ENCODE results near the gene BABAM1. TPM values are rescaled to one million over a fixed set of nuclear protein-coding genes. Genes with fewer than 3 reads are reported as not detected.
A peak's percentile ranks its signal among the peaks of the same experiment; 100 is the strongest.

BABAM1 gene
- total RNA-seq, 4 donors from 2014 or later, result 58.1 to 240 (median 97.2) TPM

DNA sequence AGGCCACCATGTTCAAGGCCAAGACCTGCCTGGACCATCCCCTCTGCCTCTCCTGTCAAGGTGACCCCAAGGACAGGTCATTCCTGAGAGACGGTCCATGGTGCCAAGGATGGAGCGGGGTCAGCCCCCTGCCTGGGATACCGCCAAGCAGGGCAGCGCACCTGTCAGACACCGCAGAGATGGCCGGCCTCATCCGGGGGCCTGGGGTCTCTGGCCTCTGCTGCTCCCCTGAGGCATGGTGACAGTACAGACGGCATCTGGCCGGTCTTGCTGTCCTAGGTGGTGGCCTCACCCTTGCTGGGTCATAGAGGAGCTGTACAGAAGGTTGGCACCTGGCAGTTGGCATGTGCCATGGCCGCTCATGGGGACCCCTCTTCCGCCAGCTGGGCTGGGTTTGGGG is 53.2 kb downstream of the BABAM1 start:
- no peak overlapping the region for H3K27ac ChIP-seq
- TF ChIP-seq, protein P1, sequence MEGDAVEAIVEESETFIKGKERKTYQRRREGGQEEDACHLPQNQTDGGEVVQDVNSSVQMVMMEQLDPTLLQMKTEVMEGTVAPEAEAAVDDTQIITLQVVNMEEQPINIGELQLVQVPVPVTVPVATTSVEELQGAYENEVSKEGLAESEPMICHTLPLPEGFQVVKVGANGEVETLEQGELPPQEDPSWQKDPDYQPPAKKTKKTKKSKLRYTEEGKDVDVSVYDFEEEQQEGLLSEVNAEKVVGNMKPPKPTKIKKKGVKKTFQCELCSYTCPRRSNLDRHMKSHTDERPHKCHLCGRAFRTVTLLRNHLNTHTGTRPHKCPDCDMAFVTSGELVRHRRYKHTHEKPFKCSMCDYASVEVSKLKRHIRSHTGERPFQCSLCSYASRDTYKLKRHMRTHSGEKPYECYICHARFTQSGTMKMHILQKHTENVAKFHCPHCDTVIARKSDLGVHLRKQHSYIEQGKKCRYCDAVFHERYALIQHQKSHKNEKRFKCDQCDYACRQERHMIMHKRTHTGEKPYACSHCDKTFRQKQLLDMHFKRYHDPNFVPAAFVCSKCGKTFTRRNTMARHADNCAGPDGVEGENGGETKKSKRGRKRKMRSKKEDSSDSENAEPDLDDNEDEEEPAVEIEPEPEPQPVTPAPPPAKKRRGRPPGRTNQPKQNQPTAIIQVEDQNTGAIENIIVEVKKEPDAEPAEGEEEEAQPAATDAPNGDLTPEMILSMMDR (IDR thresholded peaks at IDR 0.05), result no peak
- no peak for TF ChIP-seq POLR2A (IDR thresholded peaks at IDR 0.05)
- H3K4me1 ChIP-seq, result peaks cover 0 to 8% of the 10 kb centered on the region in 2 donors
- H3K9me3 ChIP-seq, result no peaks in the 10 kb centered on the region
- DNase-seq, result no peak
- H3K36me3 ChIP-seq, result no peaks in the 10 kb centered on the region
- intact Hi-C loops (cut with DNase I; ENCODE audit: low total_unique reads), result no loop called here
- H3K4me3 ChIP-seq, result no peak overlapping the region
- no peaks in the 10 kb centered on the region for H3K27me3 ChIP-seq

DNA sequence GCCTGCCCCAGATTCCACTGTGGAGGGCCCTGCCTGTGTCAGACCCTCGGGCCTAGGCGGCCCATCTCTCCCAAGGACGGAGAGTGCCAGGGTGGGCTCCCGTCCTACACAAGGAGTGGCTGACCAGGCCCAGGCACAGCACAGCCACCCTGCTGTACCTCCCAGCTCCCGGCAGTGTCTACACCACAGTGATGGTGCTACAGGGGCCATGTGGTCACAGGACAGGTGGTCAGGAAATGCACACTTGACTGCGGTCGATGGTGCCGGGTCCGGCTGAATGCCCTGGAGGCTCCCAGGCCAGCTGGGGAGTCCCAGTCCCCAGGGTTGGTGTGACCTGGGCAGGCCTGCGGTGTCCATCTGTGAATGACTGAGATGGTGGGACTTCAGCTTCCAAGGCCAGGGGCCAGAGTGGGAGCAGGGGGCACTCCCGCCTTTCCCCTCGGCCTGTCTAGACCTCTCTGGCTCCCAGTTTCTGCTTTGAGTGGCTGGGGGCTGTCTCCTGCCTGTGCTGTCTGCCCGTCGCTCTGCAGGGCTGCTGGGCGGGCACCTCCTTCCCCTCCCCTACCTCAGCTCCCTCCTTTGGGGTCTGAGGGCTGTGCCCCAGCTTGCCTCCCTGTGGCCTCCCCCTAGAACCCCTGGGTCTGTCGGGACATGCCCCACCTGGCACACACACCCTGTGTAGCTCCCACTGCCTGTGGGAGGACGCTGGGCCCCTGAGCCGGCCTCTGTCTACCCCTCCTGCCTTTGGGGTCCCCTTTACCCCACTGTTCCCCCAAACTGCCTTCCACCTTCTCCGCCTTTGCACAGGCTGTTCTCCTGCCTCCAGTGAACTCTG is 54.6 kb downstream of the BABAM1 start:
- no peaks in the 10 kb centered on the region for H3K36me3 ChIP-seq

DNA sequence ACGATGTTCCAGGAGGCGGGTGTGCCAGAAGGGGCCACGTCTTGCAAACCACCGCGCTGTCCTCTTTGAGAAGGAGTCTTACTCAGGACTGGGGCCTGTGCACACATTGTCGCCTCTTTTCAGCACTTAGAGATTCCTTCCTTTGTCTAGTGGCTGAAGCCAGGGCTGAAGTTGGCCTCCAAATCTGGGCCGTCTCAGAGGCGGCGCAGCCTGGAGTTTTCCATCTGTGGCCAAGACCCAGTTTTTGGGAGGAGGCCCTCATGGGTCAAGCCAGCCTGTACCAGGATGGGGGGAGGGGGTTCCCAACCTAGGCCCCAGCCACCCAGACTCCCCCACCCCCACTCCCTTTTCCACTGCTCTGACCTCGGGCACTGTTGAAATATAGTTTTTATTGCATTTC is 55.6 kb downstream of the BABAM1 start:
- H3K27ac ChIP-seq, result no peak overlapping the region
- no peaks in the 10 kb centered on the region for H3K9me3 ChIP-seq
- no peak overlapping the region for H3K4me3 ChIP-seq
- no peaks in the 10 kb centered on the region for H3K36me3 ChIP-seq
- H3K27me3 ChIP-seq, result no peaks in the 10 kb centered on the region
- TF ChIP-seq, protein P1 (IDR thresholded peaks at IDR 0.05), result no peak
- TF ChIP-seq POLR2A (IDR thresholded peaks at IDR 0.05), result no peak
- intact Hi-C loops (cut with DNase I; ENCODE audit: low total_unique reads), result no loop called here
- peak in 1 of 2 donors; percentile 24 for DNase-seq
- H3K4me1 ChIP-seq, result peaks cover 0 to 8% of the 10 kb centered on the region in 2 donors

More for the DNA sequence above, 54.6 kb downstream of the BABAM1 start:
- no peak overlapping the region for H3K4me3 ChIP-seq
- no peak overlapping the region for H3K27ac ChIP-seq
- peaks cover 0 to 8% of the 10 kb centered on the region in 2 donors for H3K4me1 ChIP-seq
- no peaks in the 10 kb centered on the region for H3K27me3 ChIP-seq
- TF ChIP-seq, protein P1 (IDR thresholded peaks at IDR 0.05), result no peak
- no peak for TF ChIP-seq POLR2A (IDR thresholded peaks at IDR 0.05)
- intact Hi-C loops (cut with DNase I; ENCODE audit: low total_unique reads), result no loop called here
- H3K9me3 ChIP-seq, result no peaks in the 10 kb centered on the region
- no peak for DNase-seq

DNA sequence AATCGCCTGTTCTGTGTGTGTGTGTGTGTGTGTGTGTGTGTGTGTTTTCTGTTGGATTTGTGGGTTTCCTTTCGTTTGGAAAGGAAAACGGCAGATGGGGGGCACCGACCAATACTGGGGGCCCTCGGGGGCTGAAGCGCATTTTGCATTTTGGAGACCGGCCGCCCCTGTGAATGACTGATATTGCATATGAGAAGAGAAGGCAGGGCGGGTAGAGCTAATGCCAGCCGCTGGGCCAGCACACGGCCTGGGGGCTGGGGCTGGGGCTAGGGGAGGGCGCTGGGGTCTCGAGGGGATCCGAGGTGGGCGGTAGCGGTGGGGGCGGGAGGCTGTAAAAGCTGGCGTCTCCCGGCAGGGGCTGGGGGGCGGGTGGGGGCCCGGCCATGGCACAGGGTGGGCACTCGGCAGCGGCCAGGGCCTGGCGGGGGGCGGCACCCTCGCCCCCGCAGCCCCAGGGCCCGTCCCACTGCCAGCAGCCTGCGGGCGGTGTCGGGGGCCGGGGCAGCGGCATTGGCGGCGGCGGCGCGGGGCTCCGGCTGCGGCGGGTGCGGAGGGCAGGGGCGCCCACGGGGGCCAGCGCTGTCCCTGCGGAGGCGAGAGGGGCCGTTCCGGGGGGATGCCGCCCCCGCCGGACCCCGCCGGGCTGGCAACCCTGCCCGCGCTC is 56.2 kb downstream of the BABAM1 start:
- Histone ChIP-seq H3K9me3 (no peaks in the 10 kb centered on the region), H3K4me3 (no peak overlapping the region), H3K4me1 (peaks cover 0 to 13% of the 10 kb centered on the region in 2 donors), H3K27ac (no peak overlapping the region), H3K27me3 (no peaks in the 10 kb centered on the region), H3K36me3 (no peaks in the 10 kb centered on the region)
- no peak for TF ChIP-seq POLR2A (IDR thresholded peaks at IDR 0.05)
- TF ChIP-seq, protein P1 (IDR thresholded peaks at IDR 0.05), result no peak
- intact Hi-C loops (cut with DNase I; ENCODE audit: low total_unique reads), result no loop called here
- no peak for DNase-seq

DNA sequence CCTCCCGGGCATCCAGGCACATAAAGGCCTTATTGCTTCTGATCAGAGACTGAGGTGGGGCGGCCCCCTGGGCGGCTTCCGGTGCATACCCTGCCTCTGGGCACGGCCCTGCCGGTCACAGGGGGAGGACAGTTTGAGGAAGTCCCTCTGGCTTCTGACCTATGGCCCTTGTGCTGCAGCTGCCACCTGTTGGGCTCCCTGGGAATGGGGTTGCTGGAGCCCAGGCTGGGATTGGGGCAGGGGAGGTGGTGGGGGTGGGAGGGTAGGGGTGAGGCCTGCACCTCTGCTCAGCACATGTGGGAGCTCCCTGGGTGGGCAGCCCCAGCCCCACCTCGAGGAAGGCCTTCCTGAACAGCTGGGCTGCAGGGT is 56.7 kb downstream of the BABAM1 start:
- Histone ChIP-seq H3K4me1 (peaks cover 0 to 18% of the 10 kb centered on the region in 2 donors), H3K9me3 (no peaks in the 10 kb centered on the region), H3K27me3 (peaks cover 0 to 2% of the 10 kb centered on the region in 2 donors), H3K36me3 (no peaks in the 10 kb centered on the region), H3K27ac (no peak overlapping the region), H3K4me3 (no peak overlapping the region)
- intact Hi-C loops (cut with DNase I; ENCODE audit: low total_unique reads), result no loop called here
- TF ChIP-seq POLR2A (IDR thresholded peaks at IDR 0.05), result no peak
- TF ChIP-seq, protein P1 (IDR thresholded peaks at IDR 0.05), result no peak
- no peak for DNase-seq

All from uterus (tissue), 4 donors.